Stimulated activated CD4-positive, alpha-beta T cell treated with anti-CD3 and anti-CD28 coated beads, TNF-alpha, amount 100 ng/mL, for 1 hour (primary cell): ENCODE measurements around the gene CNTNAP2.

ENCODE experiments used
- DNase-seq, 3 donors: peaks; one replicate each; pipeline ENCODE4 v3.0.0-alpha.2; 2020; ENCODE audit warnings: low read depth in 3 of 3, low spot score in 1 of 3

CNTNAP2 gene

GRCh38 chr7:147896121-147896520, 1779.5 kb downstream of the CNTNAP2 start:
- no peak for DNase-seq

- DNase-seq, result no peak
Measured at GRCh38 chr7:147903536-147904218, 1787.1 kb downstream of the CNTNAP2 start.

- DNase-seq, result no peak
Measured at GRCh38 chr7:147904219-147904576, 1787.6 kb downstream of the CNTNAP2 start.

DNA sequence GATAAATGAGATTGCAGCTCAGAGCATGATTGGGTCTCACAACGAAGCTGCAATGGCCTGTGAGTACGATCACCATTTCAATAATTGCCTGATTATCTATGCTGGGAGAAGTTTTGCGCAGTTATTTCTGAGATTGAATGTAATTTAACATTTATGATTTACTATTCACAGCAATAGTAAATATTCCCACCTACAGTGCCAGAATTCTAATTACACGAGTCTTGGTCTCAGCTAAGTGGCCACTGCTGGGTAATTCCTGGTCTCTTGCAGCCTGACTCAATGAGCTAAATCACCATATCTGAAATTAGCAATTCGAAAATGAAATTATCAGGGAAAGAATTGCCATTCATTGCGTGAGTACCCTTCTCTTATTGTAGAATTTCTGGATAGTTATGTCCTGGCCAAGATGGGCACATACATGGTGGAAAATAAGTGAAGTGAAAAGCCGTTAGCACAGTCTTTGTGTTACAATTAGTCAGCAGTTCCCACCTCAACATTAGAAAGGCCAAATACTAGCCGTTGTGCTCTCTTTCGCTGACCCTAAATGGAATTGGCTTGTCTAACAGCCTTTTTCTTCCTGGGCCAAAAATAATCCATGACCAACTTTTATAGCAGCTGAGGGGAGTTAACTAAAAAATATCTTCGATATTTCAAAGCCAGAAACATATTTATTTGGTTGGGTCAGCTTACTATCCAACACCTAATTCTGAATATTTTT, 1793.0 kb downstream of the CNTNAP2 start:
- no peak for DNase-seq

DNA sequence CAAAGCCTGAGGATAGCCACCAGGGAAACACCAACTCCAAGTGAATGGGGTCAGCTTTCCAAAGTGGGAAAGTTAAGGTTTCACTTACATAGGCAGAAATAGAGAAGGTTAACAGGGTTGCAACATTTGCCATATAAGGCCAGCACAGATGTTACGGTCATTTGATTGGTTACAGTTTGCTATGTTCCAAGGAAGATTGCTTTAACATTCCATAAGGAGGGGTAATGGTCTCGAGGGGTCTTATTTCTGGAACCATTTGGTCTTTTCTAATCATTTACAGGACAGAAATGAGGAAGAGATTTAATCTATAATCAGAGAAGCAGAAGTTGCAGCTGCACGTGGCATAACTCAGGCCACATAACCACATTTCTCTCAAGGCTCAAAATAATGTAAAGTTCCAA, 1794.6 kb downstream of the CNTNAP2 start:
- DNase-seq, result no peak

- no peak for DNase-seq
Measured at GRCh38 chr7:147912291-147912690, 1795.7 kb downstream of the CNTNAP2 start.

- DNase-seq, result no peak
Measured at GRCh38 chr7:147912946-147913638, 1796.5 kb downstream of the CNTNAP2 start.

DNA sequence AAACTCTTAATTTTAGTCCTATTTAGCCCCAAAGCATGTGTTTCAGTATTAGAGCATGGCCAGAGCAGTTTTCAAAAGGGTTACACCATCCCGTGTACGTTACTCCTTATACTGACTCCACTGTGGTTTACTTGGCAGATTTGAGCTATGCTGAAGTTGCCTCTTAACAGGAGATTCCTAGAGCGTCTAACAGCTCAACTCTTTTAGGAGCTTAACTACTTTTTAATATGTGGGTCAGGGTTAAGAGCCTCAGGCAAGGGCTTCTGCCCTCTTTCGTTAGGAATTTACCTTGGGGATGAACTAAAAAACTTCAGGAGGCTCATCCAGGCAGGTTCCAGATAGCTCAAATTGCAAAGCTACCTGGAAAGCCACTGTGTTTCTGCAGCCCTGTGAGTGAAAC, 1799.2 kb downstream of the CNTNAP2 start:
- DNase-seq, result no peak

DNA sequence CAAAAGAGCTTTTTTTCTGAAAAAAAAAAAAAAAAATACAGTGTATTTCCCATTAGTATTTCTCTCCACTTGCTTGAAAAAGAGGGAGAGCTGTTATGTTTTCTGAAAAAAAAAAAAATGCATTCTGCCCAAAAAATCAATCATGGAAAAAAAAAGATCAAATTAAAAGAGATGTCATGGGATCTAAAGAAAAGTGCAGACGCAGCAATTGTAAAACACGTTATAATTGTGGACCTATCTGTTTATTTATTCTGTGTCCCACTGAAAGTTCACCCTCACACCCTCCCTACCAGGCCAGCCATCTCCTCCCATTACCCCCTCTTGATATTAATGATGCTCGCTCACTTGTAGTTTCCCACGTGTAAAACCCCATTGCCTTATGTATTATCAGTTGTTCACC, 1800.0 kb downstream of the CNTNAP2 start:
- no peak for DNase-seq

DNA sequence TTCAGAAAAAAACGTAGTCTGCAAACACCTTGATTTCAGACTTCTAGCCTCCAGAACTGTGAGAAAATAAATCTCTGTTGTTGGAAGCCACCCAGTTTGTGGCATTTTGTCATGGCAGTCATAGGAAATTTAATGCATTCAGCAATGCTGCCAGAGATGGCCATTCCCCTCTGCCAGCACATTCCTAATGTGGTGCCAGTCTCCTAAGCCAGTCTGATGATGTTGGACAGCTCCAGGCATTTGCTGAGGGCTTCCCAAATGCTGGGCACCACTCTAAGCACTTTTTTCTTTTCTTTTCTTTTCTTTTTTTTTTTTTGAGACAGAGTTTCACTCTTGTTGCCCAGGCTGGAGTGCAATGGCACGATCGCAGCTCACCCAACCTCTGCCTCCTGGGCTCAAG, 1807.2 kb downstream of the CNTNAP2 start:
- DNase-seq, result no peak

- DNase-seq, result no peak
Measured at GRCh38 chr7:147937428-147937827, 1820.8 kb downstream of the CNTNAP2 start.

GRCh38 chr7:147941381-147941780, 1824.8 kb downstream of the CNTNAP2 start:
- no peak for DNase-seq

- DNase-seq, result no peak
Measured at GRCh38 chr7:147944321-147944720, 1827.7 kb downstream of the CNTNAP2 start.

GRCh38 chr7:147952918-147953317, 1836.3 kb downstream of the CNTNAP2 start:
- no peak for DNase-seq

DNA sequence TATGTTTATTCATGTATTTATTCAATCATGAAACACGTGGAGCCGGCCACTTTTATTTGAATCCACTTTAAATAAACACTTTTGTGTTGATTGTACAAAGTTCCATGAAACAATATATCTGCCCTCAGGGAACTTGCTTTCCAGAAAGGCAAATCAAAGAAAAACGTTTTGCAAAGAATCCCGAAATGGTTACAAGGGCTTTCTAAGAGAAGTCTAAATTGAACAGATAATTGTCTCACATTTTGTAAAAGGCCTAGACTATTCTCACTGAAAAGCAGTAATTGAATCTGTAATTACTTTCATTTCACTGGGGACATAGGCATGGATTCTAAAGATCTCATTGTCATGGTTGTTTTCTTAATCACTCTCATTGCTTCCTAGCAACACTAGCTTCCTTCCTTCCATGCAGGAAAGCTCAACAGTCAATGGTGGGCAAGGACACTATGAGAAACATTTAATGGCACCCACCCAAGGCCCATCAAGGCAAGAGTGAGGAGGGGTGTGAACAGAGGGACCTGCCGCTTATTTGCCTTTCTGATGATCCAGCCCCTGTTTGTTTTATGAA, 1851.5 kb downstream of the CNTNAP2 start:
- DNase-seq, result no peak

GRCh38 chr7:147971606-147972110, 1855.1 kb downstream of the CNTNAP2 start:
- DNase-seq, result no peak

GRCh38 chr7:147978201-147978600, 1861.6 kb downstream of the CNTNAP2 start:
- no peak for DNase-seq

DNA sequence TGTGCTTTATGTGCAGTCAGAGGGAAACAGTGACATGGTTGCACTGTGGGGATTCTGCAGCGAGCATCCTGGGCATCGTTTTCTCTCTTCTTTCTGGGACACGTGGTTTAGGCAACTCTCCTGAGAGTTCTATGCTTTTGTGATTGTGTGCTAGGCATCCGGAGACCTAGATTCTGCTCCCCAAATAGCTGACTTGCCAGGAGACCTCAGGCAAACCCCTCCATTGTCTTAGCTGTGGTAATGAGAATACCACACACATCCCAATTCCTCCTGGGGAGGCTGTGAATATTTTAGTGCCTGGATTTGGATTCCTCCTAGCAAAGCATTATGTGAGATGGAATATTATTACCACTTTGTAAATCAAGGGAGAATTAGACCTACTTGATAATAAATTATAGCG, 1862.0 kb downstream of the CNTNAP2 start:
- no peak for DNase-seq

- no peak for DNase-seq
Measured at GRCh38 chr7:147980826-147981813, 1864.5 kb downstream of the CNTNAP2 start.

GRCh38 chr7:147982307-147982706, 1865.7 kb downstream of the CNTNAP2 start:
- no peak for DNase-seq

DNA sequence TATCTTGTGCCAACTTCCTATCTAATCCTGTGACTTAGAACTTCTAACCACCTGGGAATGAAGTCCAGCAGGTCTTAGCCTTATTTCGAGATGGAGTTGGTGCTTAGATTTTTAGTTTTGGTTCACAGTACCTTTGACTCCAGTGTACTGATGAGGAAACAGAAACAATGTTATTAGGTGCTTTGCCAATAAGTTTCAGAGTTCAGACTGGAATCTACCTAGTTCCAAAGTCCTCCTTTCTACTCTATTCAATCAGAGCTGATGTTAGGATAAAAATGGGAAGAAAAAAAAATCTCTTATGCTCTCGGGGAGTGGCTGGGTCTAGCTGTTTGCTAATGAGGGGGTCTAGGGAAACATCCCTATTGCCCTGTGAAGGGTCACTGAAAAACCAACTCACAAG, 1867.7 kb downstream of the CNTNAP2 start:
- no peak for DNase-seq
